GM19328 (cell line): ENCODE data around the gene SPTBN2.

ENCODE experiments used
- ATAC-seq: cut with Tn5 transposase; IDR thresholded peaks from one replicate; pipeline ENCODE4 v1.9.1; 2021; ENCODE audit warnings: mild to moderate bottlenecking, moderate library complexity; ENCODE audit not compliant: unreplicated experiment

The SPTBN2 gene

DNA sequence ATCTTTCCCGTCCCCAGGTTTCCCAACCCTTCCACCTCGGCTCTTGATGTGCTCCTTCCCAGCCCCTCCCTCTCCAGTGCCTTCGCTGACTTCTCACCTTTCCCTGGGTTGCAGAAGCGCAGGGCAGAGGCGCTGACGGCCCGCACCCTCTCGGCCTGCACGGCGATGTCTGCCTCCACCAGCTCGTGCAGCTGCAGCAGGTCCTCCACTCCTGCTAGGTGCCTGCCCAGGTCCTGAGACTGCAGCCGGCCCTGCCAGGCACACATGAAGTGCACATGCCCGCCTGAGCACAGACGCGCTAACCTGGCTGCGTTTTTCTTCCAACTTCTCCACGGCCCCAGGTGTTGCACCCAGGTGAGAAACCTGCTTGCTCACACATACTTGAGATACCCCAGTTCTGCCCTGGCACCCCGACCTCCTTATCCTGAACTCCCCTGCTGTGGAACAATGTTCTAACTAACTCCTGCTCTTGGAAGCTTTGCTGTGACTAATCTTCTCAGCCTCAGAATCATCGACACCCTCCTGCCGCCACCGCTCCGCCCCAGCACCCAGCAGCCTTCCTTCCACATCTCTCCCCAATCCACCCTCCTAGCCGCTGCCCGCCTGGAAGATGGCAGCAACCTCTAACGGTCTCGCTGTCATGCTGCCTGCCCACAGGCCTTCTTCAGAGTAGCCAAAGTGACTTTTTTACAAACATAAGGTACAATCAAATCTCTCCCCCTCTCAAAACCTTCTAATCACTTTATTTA, 23.3 kb downstream of the SPTBN2 start:
- no peak for ATAC-seq

- ATAC-seq: no peak
These were observed 24.2 kb downstream of the SPTBN2 start for GRCh38 chr11:66704659-66705360.

DNA sequence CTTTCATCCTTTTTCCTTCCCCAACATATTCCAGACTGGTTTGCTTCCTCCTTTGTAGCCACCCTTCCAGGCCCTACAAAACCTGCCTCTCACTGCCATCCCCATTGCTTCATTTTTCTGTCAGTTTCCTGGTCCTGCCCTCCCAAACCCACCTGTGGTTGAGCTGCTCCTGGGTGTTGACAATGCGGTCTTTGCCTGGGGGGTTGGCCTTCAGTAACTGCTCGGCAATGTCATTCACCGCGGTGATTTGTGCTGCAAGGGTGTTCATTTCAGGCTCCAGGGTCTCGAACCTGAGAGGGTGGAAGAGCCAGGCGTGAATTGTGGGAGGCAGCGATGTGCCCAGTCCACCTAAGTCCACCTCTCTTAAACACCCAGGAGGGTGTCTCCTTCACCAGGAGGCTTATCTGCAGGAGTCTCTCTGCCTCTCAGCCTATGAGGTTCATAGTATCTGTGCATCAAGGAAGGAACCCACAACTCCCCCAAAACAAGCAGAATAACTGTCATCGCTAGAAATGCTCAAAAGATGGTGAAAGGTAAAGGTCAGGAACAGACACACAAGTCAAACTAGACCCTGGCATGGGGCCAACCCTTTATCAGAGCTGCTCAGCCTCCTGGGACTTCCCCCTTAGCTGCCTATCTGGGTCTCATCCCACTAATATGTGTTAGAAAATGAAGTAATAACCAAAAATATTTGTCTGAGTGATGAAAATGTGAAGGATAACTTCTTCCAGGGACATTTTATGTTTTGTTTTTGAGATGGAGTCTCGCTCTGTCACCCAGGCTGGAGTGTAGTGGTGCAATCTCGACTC, 27.4 kb downstream of the SPTBN2 start:
- no peak for ATAC-seq

DNA sequence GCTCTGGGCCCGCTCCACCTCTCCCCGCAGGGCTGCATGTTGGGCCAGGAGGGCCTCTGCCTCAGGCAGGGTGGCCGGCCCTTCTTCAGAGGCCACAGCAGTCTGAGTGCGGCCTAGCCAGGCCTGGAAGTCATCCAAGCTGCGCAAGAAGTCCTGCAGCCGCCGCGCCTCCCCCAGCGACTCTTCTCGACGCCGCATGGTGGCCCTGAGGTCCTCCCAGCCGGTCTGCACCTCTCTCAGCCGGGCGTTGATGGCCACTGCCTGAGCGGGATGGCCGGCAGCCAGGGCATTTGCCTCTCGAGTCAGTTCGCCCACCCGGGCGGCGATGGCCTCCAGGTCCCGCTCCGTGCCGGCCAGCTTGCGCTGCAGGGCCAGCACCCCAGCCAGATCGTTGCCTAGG, 28.3 kb downstream of the SPTBN2 start:
- no peak for ATAC-seq

GRCh38 chr11:66700337-66700736, 28.7 kb downstream of the SPTBN2 start:
- no peak for ATAC-seq

GRCh38 chr11:66698491-66698890, 30.5 kb downstream of the SPTBN2 start:
- no peak for ATAC-seq

- no peak for ATAC-seq
These were observed 31.0 kb downstream of the SPTBN2 start for GRCh38 chr11:66697988-66698387.

GRCh38 chr11:66696146-66696545, 32.9 kb downstream of the SPTBN2 start:
- no peak for ATAC-seq

GRCh38 chr11:66694732-66695207, 34.2 kb downstream of the SPTBN2 start:
- no peak for ATAC-seq

DNA sequence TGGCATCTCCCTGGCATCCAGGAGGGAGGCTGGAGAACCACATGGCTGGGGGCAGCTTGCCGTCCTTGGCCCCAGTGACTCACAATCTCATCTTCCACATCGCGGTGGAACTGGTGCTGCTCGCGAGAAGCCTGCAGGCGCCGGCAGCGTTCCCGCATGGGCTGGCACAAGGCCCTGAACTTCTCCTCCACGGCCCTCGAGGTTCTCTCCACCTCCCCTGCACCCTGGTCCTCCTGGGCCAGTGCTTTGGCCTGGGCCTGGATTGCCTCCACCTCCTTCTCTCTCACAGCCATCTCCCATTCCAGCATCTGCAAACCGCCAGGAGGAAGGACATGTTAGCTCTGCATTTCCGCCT, 35.0 kb downstream of the SPTBN2 start:
- no peak for ATAC-seq

GRCh38 chr11:66693356-66694055, 35.5 kb downstream of the SPTBN2 start:
- ATAC-seq: no peak

GRCh38 chr11:66692871-66693331, 36.1 kb downstream of the SPTBN2 start:
- no peak for ATAC-seq

GRCh38 chr11:66692446-66692845, 36.6 kb downstream of the SPTBN2 start:
- ATAC-seq: no peak

GRCh38 chr11:66691311-66691980, 37.6 kb downstream of the SPTBN2 start:
- no peak for ATAC-seq

GRCh38 chr11:66689661-66690590, 39.1 kb downstream of the SPTBN2 start:
- no peak for ATAC-seq

DNA sequence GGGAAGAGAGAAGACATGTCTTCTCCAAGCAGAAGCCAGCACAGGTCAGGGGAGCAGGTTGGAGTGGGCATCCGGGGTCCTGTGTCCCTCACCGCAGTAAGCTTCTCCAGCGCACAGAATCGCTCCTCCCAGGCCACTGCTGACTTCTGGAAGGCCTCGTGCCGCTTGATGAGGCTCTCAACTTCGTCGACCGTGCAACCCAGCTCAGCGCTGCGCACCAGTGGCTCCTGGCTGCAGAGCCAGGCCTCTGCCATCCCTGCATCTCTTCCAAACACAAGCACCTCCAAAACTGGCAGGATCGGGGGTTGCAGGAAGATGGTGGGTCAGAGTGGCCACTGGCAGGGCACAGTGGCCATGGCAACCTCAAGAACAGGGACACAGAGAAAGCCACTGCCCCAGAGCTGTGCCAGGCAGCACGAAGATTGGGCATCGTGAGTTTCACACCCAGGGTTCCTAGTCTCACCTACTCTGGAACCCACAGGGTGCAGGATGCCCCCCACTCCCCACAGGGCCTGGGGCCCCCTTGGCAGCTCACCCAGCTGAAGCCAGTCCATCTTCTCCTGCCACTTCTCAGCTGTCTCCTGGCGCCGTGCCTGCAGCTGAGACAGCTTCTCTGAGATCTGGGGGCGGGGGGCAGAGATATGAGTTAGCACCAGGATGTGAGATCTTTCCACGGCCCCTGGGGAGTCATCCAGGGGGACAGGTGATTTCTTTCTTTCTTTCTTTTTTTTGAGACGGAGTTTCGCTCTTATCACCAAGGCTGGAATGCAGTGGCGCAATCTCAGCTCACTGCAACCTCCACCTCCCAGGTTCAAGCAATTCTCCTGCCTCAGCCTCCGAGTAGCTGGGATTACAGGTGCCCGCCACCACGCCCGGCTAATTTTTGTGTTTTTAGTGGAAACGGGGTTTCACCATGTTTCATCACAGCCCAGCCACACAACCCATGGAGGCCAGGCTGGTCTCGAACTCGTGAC, 40.2 kb downstream of the SPTBN2 start:
- ATAC-seq: no peak

- no peak for ATAC-seq
These were observed 41.2 kb downstream of the SPTBN2 start for GRCh38 chr11:66687831-66688281.
